ENCODE measurements around the gene TUBGCP5.

TUBGCP5 gene

DNA sequence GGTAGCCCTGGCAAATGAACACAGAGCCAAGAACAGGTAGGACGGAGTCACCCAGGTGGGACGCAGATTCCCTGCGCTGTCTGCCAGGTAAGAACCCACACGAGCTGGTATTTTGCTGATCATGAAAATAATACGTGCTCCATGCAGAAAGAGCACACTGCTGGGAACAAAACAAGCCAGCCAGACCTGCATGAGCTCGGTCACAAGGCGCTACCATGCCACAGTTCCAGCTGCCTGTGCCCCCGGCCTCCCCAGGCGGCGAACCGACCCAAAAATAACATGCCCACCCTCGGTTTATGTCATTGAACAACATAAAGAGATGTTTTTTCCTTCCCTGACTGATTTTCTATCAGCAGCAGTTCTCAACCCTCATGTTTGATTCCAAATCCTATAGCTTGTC is 85.0 kb downstream of the TUBGCP5 start (continued):
- TF ChIP-seq ZNF658 (tag by site-specific recombination; IDR thresholded peaks at IDR 0.05) (no peak), ZNF2 (tag by site-specific recombination; IDR thresholded peaks at IDR 0.05) (no peak)

DNA sequence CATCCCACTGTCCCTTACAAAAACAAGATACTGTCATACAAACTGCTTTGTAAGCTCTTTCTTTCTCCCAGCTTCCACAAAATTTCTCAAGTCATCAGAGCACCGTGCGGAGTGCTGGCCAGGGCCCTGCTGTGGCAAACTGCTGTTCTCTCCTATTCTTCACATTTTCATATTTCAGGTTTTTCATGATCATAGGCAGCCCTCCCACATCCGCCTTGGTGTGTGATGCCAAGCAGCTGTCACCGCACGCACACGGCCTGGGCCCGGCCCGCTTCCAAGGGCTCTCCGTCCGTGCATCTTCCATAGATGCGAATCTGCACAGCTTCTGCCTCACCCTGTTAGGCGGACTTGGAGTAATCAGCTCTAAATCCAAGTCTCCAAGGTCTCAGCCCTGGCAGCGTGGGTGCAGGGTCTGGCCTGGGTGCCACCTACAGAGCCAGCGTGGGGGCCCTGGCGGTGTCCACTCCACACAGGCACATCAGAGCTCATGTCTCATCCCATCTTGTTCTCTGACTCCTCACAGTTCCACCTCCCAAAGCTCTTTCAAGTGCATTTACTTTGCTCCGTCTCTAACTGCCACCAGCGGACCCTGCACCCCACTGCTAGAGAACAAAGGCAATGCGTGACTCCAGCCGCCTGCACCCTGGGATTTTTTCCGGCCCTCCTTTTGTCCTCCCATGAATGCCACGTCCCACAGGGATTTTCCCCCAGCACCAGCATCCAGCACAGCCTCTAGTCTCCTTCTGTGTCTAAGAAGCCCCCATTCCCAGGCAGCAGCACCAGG is 86.4 kb downstream of the TUBGCP5 start:
- no peaks in the 10 kb centered on the region for H3K9me3 ChIP-seq (ENCODE audit: control insufficient read depth, insufficient read depth, low read depth, low read length)
- H3K4me1 ChIP-seq (ENCODE audit: control insufficient read depth, insufficient read depth, low read length) = peaks cover 6% of the 10 kb centered on the region
- CTCF ChIA-PET = no interaction called here
- H3K4me3 ChIP-seq (ENCODE audit: low read depth, low read length) = no peak overlapping the region
- TF ChIP-seq EGR2 (tag by site-specific recombination; IDR thresholded peaks at IDR 0.05; ENCODE audit: low read depth) (peak; percentile 15; the same call in 1 of the 2 replicates), ZIC2 (tag by site-specific recombination; IDR thresholded peaks at IDR 0.05) (peak; percentile 58; the same call in 1 of the 2 replicates)
- TF ChIP-seq, protein P1, sequence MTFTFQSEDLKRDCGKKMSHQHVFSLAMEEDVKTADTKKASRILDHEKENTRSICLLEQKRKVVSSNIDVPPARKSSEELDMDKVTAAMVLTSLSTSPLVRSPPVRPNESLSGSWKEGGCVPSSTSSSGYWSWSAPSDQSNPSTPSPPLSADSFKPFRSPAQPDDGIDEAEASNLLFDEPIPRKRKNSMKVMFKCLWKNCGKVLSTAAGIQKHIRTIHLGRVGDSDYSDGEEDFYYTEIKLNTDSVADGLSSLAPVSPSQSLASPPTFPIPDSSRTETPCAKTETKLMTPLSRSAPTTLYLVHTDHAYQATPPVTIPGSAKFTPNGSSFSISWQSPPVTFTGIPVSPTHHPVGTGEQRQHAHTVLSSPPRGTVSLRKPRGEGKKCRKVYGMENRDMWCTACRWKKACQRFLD (tag by site-specific recombination; IDR thresholded peaks at IDR 0.05) = no peak
- H3K36me3 ChIP-seq (ENCODE audit: control insufficient read depth in 2 of 2, insufficient read depth in 1 of 2, low read length in 2 of 2) = no peaks in the 10 kb centered on the region
- H3K27ac ChIP-seq (ENCODE audit: extremely low read depth, low read depth, low read length) = no peak overlapping the region
- POLR2A ChIA-PET = no interaction called here

DNA sequence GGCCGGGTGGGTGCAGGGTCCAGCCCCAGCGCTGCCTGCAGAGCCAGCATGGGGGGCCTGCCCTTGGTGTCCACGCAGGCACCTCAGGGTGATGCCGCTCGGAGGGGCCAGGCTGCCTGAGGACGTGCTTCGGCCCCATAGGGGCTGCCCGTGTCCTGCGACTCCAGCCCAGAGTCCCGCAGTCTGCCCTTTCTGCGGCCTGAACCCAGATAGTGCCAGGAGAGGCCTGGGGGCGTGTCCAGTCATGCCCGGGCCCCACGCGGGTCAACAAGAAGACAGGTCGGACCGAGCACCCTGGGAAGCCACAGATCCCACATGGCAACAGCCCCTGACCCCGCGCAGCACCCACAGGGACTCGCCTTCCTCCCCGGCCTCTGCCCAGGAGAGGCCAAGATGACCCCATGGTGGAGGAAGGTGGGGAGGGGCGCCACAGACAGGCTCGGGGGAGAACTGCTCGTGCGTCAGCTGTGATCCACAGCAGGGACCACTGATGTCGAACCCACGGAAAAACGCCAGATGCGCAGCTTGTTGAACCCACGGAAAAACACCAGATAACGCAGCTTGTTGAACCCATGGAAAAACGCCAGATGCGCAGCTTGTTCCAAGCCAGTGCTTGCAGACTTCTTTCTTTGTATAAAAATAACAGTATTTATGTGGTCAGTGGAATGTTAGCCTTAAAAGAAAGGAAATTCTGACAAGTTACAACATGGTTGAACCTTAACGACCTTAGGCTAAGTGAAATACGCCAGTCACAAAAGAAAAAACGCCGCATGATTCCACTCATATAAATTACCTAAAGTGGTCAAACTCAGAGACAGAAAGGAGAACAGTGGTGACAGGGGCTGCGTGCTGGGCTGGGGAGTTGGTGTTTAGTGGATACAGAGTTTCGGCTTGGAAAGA is 87.7 kb downstream of the TUBGCP5 start:
- peaks cover 6% of the 10 kb centered on the region for H3K4me1 ChIP-seq (ENCODE audit: control insufficient read depth, insufficient read depth, low read length)
- POLR2A ChIA-PET = no interaction called here
- peaks cover 0 to 4% of the 10 kb centered on the region in 2 experiments; a peak in 1 of 3 replicates for H3K36me3 ChIP-seq (ENCODE audit: control insufficient read depth in 2 of 2, insufficient read depth in 1 of 2, low read length in 2 of 2)
- H3K9me3 ChIP-seq (ENCODE audit: control insufficient read depth, insufficient read depth, low read depth, low read length) = no peaks in the 10 kb centered on the region
- H3K27ac ChIP-seq (ENCODE audit: extremely low read depth, low read depth, low read length) = no peak overlapping the region
- CTCF ChIA-PET = no interaction called here
- H3K4me3 ChIP-seq (ENCODE audit: low read depth, low read length) = no peak overlapping the region
- TF ChIP-seq, protein P2, sequence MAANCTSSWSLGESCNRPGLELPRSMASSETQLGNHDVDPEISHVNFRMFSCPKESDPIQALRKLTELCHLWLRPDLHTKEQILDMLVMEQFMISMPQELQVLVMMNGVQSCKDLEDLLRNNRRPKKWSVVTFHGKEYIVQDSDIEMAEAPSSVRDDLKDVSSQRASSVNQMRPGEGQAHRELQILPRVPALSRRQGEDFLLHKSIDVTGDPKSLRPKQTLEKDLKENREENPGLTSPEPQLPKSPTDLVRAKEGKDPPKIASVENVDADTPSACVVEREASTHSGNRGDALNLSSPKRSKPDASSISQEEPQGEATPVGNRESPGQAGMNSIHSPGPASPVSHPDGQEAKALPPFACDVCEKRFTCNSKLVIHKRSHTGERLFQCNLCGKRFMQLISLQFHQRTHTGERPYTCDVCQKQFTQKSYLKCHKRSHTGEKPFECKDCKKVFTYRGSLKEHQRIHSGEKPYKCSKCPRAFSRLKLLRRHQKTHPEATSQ (tag by site-specific recombination; IDR thresholded peaks at IDR 0.05) = no peak
- no peak for TF ChIP-seq ZNF670 (tag by site-specific recombination; IDR thresholded peaks at IDR 0.05; ENCODE audit: low read depth)
- no peak for TF ChIP-seq BCL11B (tag by site-specific recombination; IDR thresholded peaks at IDR 0.05; ENCODE audit: low read depth)
- no peak for TF ChIP-seq ZBTB7A (tag by site-specific recombination; IDR thresholded peaks at IDR 0.05; ENCODE audit: low read depth)
- no peak for TF ChIP-seq ZNF157 (tag by site-specific recombination; IDR thresholded peaks at IDR 0.05)
- no peak for TF ChIP-seq ZNF146 (tag by site-specific recombination; IDR thresholded peaks at IDR 0.05)

DNA sequence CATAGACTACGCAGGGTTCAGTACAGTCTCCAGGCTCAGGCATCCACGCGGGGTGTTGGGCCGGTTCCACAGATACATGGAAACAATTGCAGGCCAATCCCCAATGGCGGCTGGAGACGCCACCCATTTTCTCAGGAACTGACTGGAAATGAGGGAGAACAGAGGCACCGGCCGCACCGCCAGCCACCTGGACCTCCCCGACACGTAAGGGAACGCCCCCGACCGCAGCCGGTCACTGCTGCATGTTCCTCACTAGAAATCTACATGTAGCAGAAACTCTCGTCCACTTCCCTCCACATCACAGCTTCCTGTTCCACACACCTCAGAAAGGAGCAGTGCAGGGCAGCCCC is 88.4 kb downstream of the TUBGCP5 start:
- Histone ChIP-seq H3K4me1 (ENCODE audit: control insufficient read depth, insufficient read depth, low read length) (peaks cover 6% of the 10 kb centered on the region), H3K9me3 (ENCODE audit: control insufficient read depth, insufficient read depth, low read depth, low read length) (no peaks in the 10 kb centered on the region), H3K36me3 (ENCODE audit: control insufficient read depth in 2 of 2, insufficient read depth in 1 of 2, low read length in 2 of 2) (peaks cover 4 to 5% of the 10 kb centered on the region in 2 experiments; a peak in 2 of 3 replicates), H3K4me3 (ENCODE audit: low read depth, low read length) (no peak overlapping the region), H3K27ac (ENCODE audit: extremely low read depth, low read depth, low read length) (no peak overlapping the region)
- ChIA-PET POLR2A (no interaction called here), CTCF (no interaction called here)
- no peak for TF ChIP-seq OSR2 (tag by site-specific recombination; IDR thresholded peaks at IDR 0.05)
- TF ChIP-seq ZNF555 (tag by site-specific recombination; conservative IDR thresholded peaks at IDR 0.05) = no peak
- TF ChIP-seq, protein P3, sequence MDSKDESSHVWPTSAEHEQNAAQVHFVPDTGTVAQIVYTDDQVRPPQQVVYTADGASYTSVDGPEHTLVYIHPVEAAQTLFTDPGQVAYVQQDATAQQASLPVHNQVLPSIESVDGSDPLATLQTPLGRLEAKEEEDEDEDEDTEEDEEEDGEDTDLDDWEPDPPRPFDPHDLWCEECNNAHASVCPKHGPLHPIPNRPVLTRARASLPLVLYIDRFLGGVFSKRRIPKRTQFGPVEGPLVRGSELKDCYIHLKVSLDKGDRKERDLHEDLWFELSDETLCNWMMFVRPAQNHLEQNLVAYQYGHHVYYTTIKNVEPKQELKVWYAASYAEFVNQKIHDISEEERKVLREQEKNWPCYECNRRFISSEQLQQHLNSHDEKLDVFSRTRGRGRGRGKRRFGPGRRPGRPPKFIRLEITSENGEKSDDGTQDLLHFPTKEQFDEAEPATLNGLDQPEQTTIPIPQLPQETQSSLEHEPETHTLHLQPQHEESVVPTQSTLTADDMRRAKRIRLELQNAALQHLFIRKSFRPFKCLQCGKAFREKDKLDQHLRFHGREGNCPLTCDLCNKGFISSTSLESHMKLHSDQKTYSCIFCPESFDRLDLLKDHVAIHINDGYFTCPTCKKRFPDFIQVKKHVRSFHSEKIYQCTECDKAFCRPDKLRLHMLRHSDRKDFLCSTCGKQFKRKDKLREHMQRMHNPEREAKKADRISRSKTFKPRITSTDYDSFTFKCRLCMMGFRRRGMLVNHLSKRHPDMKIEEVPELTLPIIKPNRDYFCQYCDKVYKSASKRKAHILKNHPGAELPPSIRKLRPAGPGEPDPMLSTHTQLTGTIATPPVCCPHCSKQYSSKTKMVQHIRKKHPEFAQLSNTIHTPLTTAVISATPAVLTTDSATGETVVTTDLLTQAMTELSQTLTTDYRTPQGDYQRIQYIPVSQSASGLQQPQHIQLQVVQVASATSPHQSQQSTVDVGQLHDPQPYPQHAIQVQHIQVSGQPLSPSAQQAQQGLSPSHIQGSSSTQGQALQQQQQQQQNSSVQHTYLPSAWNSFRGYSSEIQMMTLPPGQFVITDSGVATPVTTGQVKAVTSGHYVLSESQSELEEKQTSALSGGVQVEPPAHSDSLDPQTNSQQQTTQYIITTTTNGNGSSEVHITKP (tag by site-specific recombination; IDR thresholded peaks at IDR 0.05) = no peak
- no peak for TF ChIP-seq KLF16 (tag by site-specific recombination; IDR thresholded peaks at IDR 0.05)
- no peak for TF ChIP-seq ZNF174 (tag by site-specific recombination; IDR thresholded peaks at IDR 0.05)
- TF ChIP-seq ZNF561 (tag by site-specific recombination; IDR thresholded peaks at IDR 0.05; ENCODE audit: borderline replicate concordance) = no peak
- TF ChIP-seq ZNF530 (tag by site-specific recombination; IDR thresholded peaks at IDR 0.05; ENCODE audit: low read depth) = no peak
- TF ChIP-seq, protein P4, sequence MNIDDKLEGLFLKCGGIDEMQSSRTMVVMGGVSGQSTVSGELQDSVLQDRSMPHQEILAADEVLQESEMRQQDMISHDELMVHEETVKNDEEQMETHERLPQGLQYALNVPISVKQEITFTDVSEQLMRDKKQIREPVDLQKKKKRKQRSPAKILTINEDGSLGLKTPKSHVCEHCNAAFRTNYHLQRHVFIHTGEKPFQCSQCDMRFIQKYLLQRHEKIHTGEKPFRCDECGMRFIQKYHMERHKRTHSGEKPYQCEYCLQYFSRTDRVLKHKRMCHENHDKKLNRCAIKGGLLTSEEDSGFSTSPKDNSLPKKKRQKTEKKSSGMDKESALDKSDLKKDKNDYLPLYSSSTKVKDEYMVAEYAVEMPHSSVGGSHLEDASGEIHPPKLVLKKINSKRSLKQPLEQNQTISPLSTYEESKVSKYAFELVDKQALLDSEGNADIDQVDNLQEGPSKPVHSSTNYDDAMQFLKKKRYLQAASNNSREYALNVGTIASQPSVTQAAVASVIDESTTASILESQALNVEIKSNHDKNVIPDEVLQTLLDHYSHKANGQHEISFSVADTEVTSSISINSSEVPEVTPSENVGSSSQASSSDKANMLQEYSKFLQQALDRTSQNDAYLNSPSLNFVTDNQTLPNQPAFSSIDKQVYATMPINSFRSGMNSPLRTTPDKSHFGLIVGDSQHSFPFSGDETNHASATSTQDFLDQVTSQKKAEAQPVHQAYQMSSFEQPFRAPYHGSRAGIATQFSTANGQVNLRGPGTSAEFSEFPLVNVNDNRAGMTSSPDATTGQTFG (tag by site-specific recombination; IDR thresholded peaks at IDR 0.05; ENCODE audit: borderline replicate concordance) = no peak
- TF ChIP-seq ZNF404 (tag by site-specific recombination; IDR thresholded peaks at IDR 0.05) = no peak
